ENCODE measurements around the gene SHFL.

Gene SHFL

GRCh38 chr19:10087296-10088061 lies 1.4 kb downstream of the SHFL start:
- in situ Hi-C loops (cut with MboI; ENCODE audit: low sequenced_read_pairs): no loop called here

GRCh38 chr19:10088949-10089554 lies 2.9 kb downstream of the SHFL start:
- in situ Hi-C loops (cut with MboI; ENCODE audit: low sequenced_read_pairs): no loop called here

- in situ Hi-C loops (cut with MboI; ENCODE audit: low sequenced_read_pairs): no loop called here
Observed at GRCh38 chr19:10089801-10090375, 3.8 kb downstream of the SHFL start.

- in situ Hi-C loops (cut with MboI; ENCODE audit: low sequenced_read_pairs): no loop called here
Observed at GRCh38 chr19:10091370-10091687, 5.2 kb downstream of the SHFL start.

GRCh38 chr19:10091895-10092641 lies 6.0 kb downstream of the SHFL start:
- in situ Hi-C loops (cut with MboI; ENCODE audit: low sequenced_read_pairs): no loop called here

GRCh38 chr19:10092648-10093294 lies 6.7 kb downstream of the SHFL start:
- in situ Hi-C loops (cut with MboI; ENCODE audit: low sequenced_read_pairs): no loop called here

GRCh38 chr19:10093295-10094186 lies 7.4 kb downstream of the SHFL start:
- in situ Hi-C loops (cut with MboI; ENCODE audit: low sequenced_read_pairs): no loop called here

GRCh38 chr19:10095622-10095947 lies 9.5 kb downstream of the SHFL start:
- in situ Hi-C loops (cut with MboI; ENCODE audit: low sequenced_read_pairs): no loop called here

- in situ Hi-C loops (cut with MboI; ENCODE audit: low sequenced_read_pairs): no loop called here
Observed at GRCh38 chr19:10095948-10096614, 10.0 kb downstream of the SHFL start.

- in situ Hi-C loops (cut with MboI; ENCODE audit: low sequenced_read_pairs): no loop called here
Observed at GRCh38 chr19:10096615-10096963, 10.5 kb downstream of the SHFL start.

- in situ Hi-C loops (cut with MboI; ENCODE audit: low sequenced_read_pairs): no loop called here
Observed at GRCh38 chr19:10100163-10100785, 14.2 kb downstream of the SHFL start.

- in situ Hi-C loops (cut with MboI; ENCODE audit: low sequenced_read_pairs): no loop called here
Observed at GRCh38 chr19:10102787-10103236, 16.7 kb downstream of the SHFL start.

- in situ Hi-C loops (cut with MboI; ENCODE audit: low sequenced_read_pairs): no loop called here
Observed at GRCh38 chr19:10104130-10104513, 18.0 kb downstream of the SHFL start.

GRCh38 chr19:10104665-10105508 lies 18.8 kb downstream of the SHFL start:
- in situ Hi-C loops (cut with MboI; ENCODE audit: low sequenced_read_pairs): no loop called here

- in situ Hi-C loops (cut with MboI; ENCODE audit: low sequenced_read_pairs): no loop called here
Observed at GRCh38 chr19:10105509-10106099, 19.5 kb downstream of the SHFL start.

GRCh38 chr19:10106100-10106936 lies 20.2 kb downstream of the SHFL start, which contains the start of gene PPAN:
TSS of gene PPAN (plus strand) at chr19:10106362. CDS start at chr19:10106395, 33 bp downstream.
- in situ Hi-C loops (cut with MboI; ENCODE audit: low sequenced_read_pairs): no loop called here

- in situ Hi-C loops (cut with MboI; ENCODE audit: low sequenced_read_pairs): no loop called here
Observed at GRCh38 chr19:10107254-10107653, 21.1 kb downstream of the SHFL start.
